Fibroblast of lung (primary cell): ENCODE data around the gene PYCARD.

ENCODE experiments used
- CTCF ChIP-seq, 2 donors: IDR thresholded peaks in 1 of 2; conservative IDR thresholded peaks in 1 of 2; 1 replicate in 1 of 2; 2 replicates in 1 of 2; pipeline ENCODE4 v1.5.1; 2011 to 2012; ENCODE audit warnings: low read length in 2 of 2, control low read depth in 1 of 2, inconsistent platforms in 1 of 2, low read depth in 1 of 2, mild to moderate bottlenecking in 1 of 2
- EZH2 ChIP-seq: IDR thresholded peaks from 2 replicates; pipeline ENCODE4 v1.5.1; 2012; ENCODE audit warnings: low read length, control low read depth, mild to moderate bottlenecking; ENCODE audit errors: missing control alignments

GRCh38 chr16:31229501-31229900, 26.9 kb upstream of the PYCARD start:
- TF ChIP-seq CTCF (conservative IDR thresholded peaks at IDR 0.05 in 1 of 2, IDR thresholded peaks at IDR 0.05 in 1 of 2; ENCODE audit: low read depth in 1 of 2, low read length in 2 of 2) (no peak), EZH2 (no peak)
